ENCODE results near the gene RBM44. TPM values are rescaled to one million over a fixed set of nuclear protein-coding genes. Genes with fewer than 3 reads are reported as not detected.

Gene RBM44
- total RNA-seq, 1 donor from 2014 or later, result 0.50 TPM

- no peak for TF ChIP-seq CTCF (IDR thresholded peaks at IDR 0.05)
- H3K4me1 Mint-ChIP-seq (ENCODE audit: low read depth), result peaks cover 51% of the 10 kb centered on the region
- peaks cover 30% of the 10 kb centered on the region for H3K36me3 Mint-ChIP-seq (ENCODE audit: low read depth)
- H3K9me3 Mint-ChIP-seq (ENCODE audit: low read depth), result no peaks in the 10 kb centered on the region
- DNase-seq (ENCODE audit: low spot score), result peak; percentile 90
- H3K27ac Mint-ChIP-seq (ENCODE audit: unreplicated experiment), result no peak overlapping the region
- H3K4me3 Mint-ChIP-seq (ENCODE audit: unreplicated experiment), result no peak overlapping the region
- H3K27me3 Mint-ChIP-seq (ENCODE audit: low read depth), result no peaks in the 10 kb centered on the region
These were observed 84.2 kb downstream of the RBM44 start for GRCh38 chr2:237882510-237883481.

GRCh38 chr2:237883951-237884446 is 85.4 kb downstream of the RBM44 start:
- Mint-ChIP-seq H3K4me1 (ENCODE audit: low read depth) (peaks cover 57% of the 10 kb centered on the region), H3K27me3 (ENCODE audit: low read depth) (no peaks in the 10 kb centered on the region), H3K36me3 (ENCODE audit: low read depth) (peaks cover 29% of the 10 kb centered on the region), H3K4me3 (ENCODE audit: unreplicated experiment) (no peak overlapping the region), H3K9me3 (ENCODE audit: low read depth) (no peaks in the 10 kb centered on the region), H3K27ac (ENCODE audit: unreplicated experiment) (peak overlapping the region; percentile 49)
- no peak for TF ChIP-seq CTCF (IDR thresholded peaks at IDR 0.05)
- DNase-seq (ENCODE audit: low spot score), result peak; percentile 63

GRCh38 chr2:237884681-237885080 is 86.1 kb downstream of the RBM44 start:
- DNase-seq (ENCODE audit: low spot score), result peak; percentile 74
- Mint-ChIP-seq H3K27me3 (ENCODE audit: low read depth) (no peaks in the 10 kb centered on the region), H3K4me3 (ENCODE audit: unreplicated experiment) (no peak overlapping the region), H3K4me1 (ENCODE audit: low read depth) (peaks cover 59% of the 10 kb centered on the region), H3K36me3 (ENCODE audit: low read depth) (peaks cover 28% of the 10 kb centered on the region), H3K27ac (ENCODE audit: unreplicated experiment) (peak overlapping the region; percentile 32), H3K9me3 (ENCODE audit: low read depth) (no peaks in the 10 kb centered on the region)
- TF ChIP-seq CTCF (IDR thresholded peaks at IDR 0.05), result no peak

GRCh38 chr2:237885111-237885930 is 86.7 kb downstream of the RBM44 start:
- DNase-seq (ENCODE audit: low spot score), result peak; percentile 88
- no peaks in the 10 kb centered on the region for H3K27me3 Mint-ChIP-seq (ENCODE audit: low read depth)
- no peaks in the 10 kb centered on the region for H3K9me3 Mint-ChIP-seq (ENCODE audit: low read depth)
- peaks cover 59% of the 10 kb centered on the region for H3K4me1 Mint-ChIP-seq (ENCODE audit: low read depth)
- H3K27ac Mint-ChIP-seq (ENCODE audit: unreplicated experiment), result peak overlapping the region; percentile 57
- TF ChIP-seq CTCF (IDR thresholded peaks at IDR 0.05), result no peak
- no peak overlapping the region for H3K4me3 Mint-ChIP-seq (ENCODE audit: unreplicated experiment)
- peaks cover 26% of the 10 kb centered on the region for H3K36me3 Mint-ChIP-seq (ENCODE audit: low read depth)
